Prostate gland (tissue), 2 donors: Measurements from ENCODE around the gene MVB12B. TPM values are rescaled to one million over a fixed set of nuclear protein-coding genes. Genes with fewer than 3 reads are reported as not detected.

Experiments used
- DNase-seq: peaks from one replicate; pipeline ENCODE4 v3.0.0-alpha.2; 2019; ENCODE audit warnings: low spot score
- H3K27ac ChIP-seq, 2 donors: fragments of 200-600 bp; sonication (generic); 2 replicates each; pipeline ENCODE4 v1.5.1; 2017 to 2019
- H3K27me3 ChIP-seq: fragments of 200-600 bp; sonication (generic); replicated peaks from 2 replicates; pipeline ENCODE4 v1.5.1; 2019; ENCODE audit not compliant: insufficient read depth
- H3K36me3 ChIP-seq, 2 donors: fragments of 200-600 bp; sonication (generic); 1 replicate in 1 of 2; 2 replicates in 1 of 2; pipeline versions ENCODE4 v1.5.1 to v1.8.1; 2017 to 2019
- H3K4me1 ChIP-seq: fragments of 200-600 bp; sonication (generic); replicated peaks from 2 replicates; pipeline ENCODE4 v1.5.1; 2019
- H3K4me3 ChIP-seq, 2 donors: fragments of 200-600 bp; sonication (generic); 2 replicates each; pipeline ENCODE4 v1.5.1; 2017 to 2019
- H3K9me3 ChIP-seq: fragments of 200-600 bp; sonication (generic); 2 replicates; pipeline ENCODE4 v1.5.1; 2017
- POLR2A ChIP-seq: fragments of 450-650 bp; IDR thresholded peaks from one replicate; pipeline ENCODE4 v1.6.1; 2016; ENCODE audit warnings: antibody characterized with exemption, mild to moderate bottlenecking
- POLR2AphosphoS5 ChIP-seq: sonication (generic); formaldehyde crosslinking; IDR thresholded peaks from one replicate; pipeline ENCODE4 v1.6.1; 2017; ENCODE audit warnings: antibody characterized with exemption
- WGBS: methylation state at CpG from one replicate; pipeline ENCODE4 v1.1.5; 2018; 5-methylcytosine and 5-hydroxymethylcytosine counted together
- intact Hi-C: fragments of 100-400 bp; cut with DNase I; formaldehyde crosslinking; loops from one replicate; pipeline ENCODE4 v1.14.2; 2022
- total RNA-seq, 2 donors: library from RNA; depleted of rRNA; stranded (reverse); fragments of >200 nt; gene quantifications; one replicate each; pipeline ENCODE4 v1.1.0, GENCODE V29; 2016
- TF ChIP-seq, protein P1 (sequence below), 4 experiments: fragments of 200-600 bp in 2 of 4; fragments of 450-650 bp in 2 of 4; sonication (generic) in 2 of 4; IDR thresholded peaks; 1 replicate in 3 of 4; 2 replicates in 1 of 4; pipeline ENCODE4 v1.5.1; 2016 to 2019; ENCODE audit warnings: antibody characterized with exemption in 4 of 4, mild to moderate bottlenecking in 2 of 4, moderate library complexity in 2 of 4

MVB12B gene
- total RNA-seq, 2 donors from 2014 or later: 17.3 to 28.4 TPM

DNA sequence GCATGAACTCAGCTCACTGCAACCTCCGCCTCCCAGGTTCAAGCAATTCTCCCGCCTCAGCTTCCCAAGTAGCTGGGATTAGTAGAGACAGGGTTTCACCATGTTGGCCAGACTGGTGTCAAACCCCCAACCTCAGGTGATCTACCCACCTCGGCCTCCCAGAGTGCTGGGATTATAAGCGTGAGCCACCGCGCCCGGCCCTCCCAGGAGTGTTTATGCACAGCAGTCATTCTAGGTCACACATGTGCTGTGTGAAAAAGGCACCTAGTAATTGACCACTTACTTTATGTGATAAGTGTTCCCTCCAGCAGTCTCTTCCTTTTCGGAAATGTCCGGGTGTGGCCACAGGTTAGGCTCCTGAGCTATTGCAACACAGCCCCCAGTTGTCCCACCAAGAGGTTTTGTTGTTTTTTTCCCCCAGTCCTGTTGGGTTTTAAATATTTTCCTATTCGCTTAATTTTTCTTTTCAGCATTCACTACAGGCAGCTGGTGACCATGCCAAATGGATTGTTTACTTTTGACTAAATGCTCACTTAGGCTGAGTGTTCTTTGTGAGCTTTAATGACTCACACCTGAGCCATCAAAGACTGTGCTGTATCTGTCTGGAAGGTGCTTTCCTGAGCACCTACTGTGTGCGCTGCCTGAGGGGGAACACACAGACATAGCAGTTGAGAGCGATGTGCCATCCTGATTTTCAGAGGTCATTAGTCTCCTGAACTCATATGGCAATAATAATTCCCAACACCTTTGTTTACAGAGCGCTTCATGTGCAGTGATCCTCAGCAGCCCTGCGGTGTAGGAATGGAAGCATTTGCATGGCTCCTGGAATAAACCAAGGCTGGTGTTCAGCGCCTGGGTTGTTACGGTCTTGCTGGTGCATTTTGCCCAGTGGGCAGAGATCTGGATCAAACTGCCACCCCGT is 94.3 kb downstream of the MVB12B start:
- Histone ChIP-seq H3K9me3 (no peaks in the 10 kb centered on the region), H3K36me3 (no peaks in the 10 kb centered on the region), H3K27ac (no peak overlapping the region), H3K4me3 (no peak overlapping the region), H3K4me1 (no peaks in the 10 kb centered on the region), H3K27me3 (no peaks in the 10 kb centered on the region)
- TF ChIP-seq, protein P1, sequence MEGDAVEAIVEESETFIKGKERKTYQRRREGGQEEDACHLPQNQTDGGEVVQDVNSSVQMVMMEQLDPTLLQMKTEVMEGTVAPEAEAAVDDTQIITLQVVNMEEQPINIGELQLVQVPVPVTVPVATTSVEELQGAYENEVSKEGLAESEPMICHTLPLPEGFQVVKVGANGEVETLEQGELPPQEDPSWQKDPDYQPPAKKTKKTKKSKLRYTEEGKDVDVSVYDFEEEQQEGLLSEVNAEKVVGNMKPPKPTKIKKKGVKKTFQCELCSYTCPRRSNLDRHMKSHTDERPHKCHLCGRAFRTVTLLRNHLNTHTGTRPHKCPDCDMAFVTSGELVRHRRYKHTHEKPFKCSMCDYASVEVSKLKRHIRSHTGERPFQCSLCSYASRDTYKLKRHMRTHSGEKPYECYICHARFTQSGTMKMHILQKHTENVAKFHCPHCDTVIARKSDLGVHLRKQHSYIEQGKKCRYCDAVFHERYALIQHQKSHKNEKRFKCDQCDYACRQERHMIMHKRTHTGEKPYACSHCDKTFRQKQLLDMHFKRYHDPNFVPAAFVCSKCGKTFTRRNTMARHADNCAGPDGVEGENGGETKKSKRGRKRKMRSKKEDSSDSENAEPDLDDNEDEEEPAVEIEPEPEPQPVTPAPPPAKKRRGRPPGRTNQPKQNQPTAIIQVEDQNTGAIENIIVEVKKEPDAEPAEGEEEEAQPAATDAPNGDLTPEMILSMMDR (IDR thresholded peaks at IDR 0.05): no peak
- TF ChIP-seq POLR2A (no peak), POLR2AphosphoS5 (no peak)
- intact Hi-C loops: no loop called here
- DNase-seq: no peak
- WGBS: 86% methylated on average over 17 of the region's 17 CpGs

DNA sequence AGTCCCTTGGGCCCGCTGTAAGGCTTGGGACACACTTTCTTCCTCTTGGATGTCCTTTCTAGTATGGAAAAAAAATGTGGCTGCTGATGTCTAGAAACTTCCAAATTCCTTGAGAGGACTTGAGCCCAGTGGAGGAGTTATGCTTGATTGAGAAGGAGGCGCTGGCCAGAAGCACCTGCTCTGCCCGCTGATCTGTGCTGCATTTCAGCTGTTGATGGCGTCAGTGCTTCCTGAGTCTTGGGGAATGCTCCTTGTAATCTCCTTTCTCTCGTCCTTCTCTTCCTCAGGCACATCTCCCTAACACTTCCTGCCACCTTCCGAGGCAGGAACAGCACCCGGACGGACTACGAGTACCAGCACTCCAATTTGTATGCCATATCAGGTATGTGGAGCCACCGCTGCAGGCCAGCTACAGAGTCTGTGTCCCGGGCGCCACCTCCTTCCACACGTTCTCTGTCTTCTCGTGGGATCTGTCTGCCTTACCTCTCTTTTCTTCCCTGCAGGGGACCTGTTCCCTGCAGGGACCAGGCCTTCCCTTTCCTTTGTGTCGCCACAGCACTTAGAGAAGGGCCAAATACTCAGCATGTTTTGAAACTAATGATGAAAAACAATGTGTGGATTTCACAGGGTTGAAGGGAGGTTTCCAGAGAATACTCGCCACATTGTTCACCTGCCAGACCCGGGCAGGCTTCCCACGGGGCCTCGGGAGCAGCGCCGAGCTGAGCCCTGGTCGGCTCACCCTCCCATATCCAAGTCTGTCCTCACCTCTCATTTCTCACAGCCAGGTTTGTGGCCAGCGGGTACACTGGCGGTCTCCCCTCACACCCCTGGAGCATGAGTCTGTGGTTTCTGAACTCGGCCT is 95.2 kb downstream of the MVB12B start:
- Histone ChIP-seq H3K36me3 (no peaks in the 10 kb centered on the region), H3K4me3 (no peak overlapping the region), H3K4me1 (no peaks in the 10 kb centered on the region), H3K9me3 (no peaks in the 10 kb centered on the region), H3K27me3 (no peaks in the 10 kb centered on the region), H3K27ac (no peak overlapping the region)
- TF ChIP-seq, protein P1 (IDR thresholded peaks at IDR 0.05): no peak
- TF ChIP-seq POLR2A (no peak), POLR2AphosphoS5 (no peak)
- WGBS: 78% methylated on average over 25 of the region's 25 CpGs
- intact Hi-C loops: no loop called here
- no peak for DNase-seq

DNA sequence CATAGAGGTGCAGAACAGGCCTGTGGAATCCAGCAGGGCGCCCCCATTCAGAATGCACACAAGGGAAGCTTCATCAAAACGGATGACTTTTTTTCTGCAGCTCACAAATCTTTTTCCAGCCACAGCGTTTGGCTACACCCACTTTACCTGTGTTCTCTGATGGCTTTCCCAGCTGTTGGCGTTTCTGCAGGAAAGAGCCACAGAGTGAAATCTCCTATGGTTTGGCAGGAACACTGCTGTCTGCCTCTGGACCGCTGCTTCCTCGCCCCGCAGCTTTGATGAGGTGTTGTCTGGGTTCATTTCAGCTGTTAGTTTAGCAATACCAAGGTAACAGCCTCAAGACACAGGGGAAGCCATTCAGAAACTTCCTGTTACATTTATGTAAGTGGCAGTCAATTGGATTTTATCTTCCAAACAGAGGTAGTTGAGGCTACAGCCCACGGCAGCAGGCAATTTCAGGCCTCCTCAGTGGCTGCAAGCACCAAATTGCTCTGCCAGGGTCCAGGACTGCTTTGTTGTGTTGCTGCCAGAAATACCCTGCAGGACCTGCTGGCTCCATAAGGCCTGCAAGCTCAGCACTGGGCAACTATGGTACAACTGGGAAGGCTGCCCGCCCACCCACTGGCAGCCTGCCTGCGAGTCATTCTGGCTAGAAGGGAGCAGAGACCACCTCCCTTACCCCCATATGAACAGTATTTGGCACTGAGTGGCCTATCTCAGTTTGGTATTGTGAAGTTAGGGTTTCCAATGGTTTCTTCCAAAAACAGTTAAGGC is 96.7 kb downstream of the MVB12B start:
- intact Hi-C loops: no loop called here
- TF ChIP-seq POLR2AphosphoS5 (no peak), POLR2A (no peak)
- TF ChIP-seq, protein P1 (IDR thresholded peaks at IDR 0.05): no peak
- Histone ChIP-seq H3K27ac (no peak overlapping the region), H3K4me1 (no peaks in the 10 kb centered on the region), H3K4me3 (no peak overlapping the region), H3K27me3 (no peaks in the 10 kb centered on the region), H3K36me3 (no peaks in the 10 kb centered on the region), H3K9me3 (no peaks in the 10 kb centered on the region)
- no peak for DNase-seq
- 73% methylated on average over 9 of the region's 10 CpGs for WGBS

DNA sequence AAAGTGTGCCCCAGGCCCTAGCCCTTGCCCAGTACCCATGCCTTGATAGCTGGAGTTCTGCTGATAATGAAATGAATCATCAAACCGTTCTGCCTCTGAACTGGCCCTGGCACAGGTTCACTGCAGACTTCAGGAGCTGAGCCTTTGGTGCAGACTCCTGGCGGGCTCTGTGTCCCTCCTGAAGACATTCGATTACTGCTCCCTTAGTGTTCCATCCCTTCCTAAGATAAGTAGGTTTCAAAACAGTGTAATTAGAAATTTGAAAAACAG is 97.2 kb downstream of the MVB12B start:
- no peaks in the 10 kb centered on the region for H3K27me3 ChIP-seq
- H3K4me1 ChIP-seq: no peaks in the 10 kb centered on the region
- no peak overlapping the region for H3K4me3 ChIP-seq
- WGBS: 86% methylated on average over 3 of the region's 3 CpGs
- TF ChIP-seq, protein P1 (IDR thresholded peaks at IDR 0.05): no peak
- TF ChIP-seq POLR2A (no peak), POLR2AphosphoS5 (no peak)
- H3K9me3 ChIP-seq: no peaks in the 10 kb centered on the region
- intact Hi-C loops: no loop called here
- H3K36me3 ChIP-seq: no peaks in the 10 kb centered on the region
- H3K27ac ChIP-seq: no peak overlapping the region
- DNase-seq: no peak
